ENCODE data around the gene ODC1. TPM values are rescaled to one million over a fixed set of nuclear protein-coding genes. Genes with fewer than 3 reads are reported as not detected.

ODC1 gene
- total and polyA plus RNA-seq, 2 of the 4 experiments (the other 2 are of a cell fraction): 117 to 204 TPM

DNA sequence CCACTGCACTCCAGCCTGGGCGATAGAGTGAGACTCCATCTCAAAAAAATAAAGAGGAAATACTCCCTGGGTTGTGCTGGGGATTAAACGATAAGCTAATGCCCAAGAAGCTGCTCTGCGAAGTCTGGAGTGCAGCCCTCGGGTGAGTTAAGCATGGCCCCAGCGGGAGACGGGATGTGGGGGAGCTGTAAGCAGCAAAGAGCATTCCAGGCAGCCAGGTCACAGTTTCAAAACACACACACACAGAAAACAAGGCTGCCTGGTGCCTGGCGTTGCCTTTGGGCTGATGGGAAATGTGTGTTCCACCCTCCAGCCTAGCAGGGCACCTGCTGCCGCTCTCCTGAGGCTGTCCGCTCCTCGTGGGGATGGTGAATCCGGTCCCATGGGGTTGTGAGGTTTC is 24.1 kb downstream of the ODC1 start:
- no peak overlapping the region for H3K4me2 ChIP-seq (ENCODE audit: low read depth, low read length)
- no TSS peak for BruUV-seq (replicated peaks)
- in situ Hi-C loops (cut with MboI; ENCODE audit: low sequenced_read_pairs): loop anchor here (10.0 kb wide), 1 partner anchor 619 kb away; no protein-coding TSS in a partner anchor

More for the DNA sequence above, 24.1 kb downstream of the ODC1 start:
- H2BK120ac ChIP-seq (ENCODE audit: low read depth, low read length): no peak overlapping the region
- H3K9ac ChIP-seq (ENCODE audit: low read depth, low read length): no peak overlapping the region
- no peak overlapping the region for H4K5ac ChIP-seq (ENCODE audit: low read depth, low read length)
- no peak overlapping the region for H2BK5ac ChIP-seq (ENCODE audit: low read depth, low read length, poor library complexity, severe bottlenecking)
- H3K9me1 ChIP-seq (ENCODE audit: insufficient read depth, low read length): no peaks in the 10 kb centered on the region
- H3K56ac ChIP-seq (ENCODE audit: extremely low read depth, insufficient read depth, low read length): no peak overlapping the region
- DNase-seq (peak; percentile 78), ATAC-seq (ENCODE audit: low read depth) (peak; percentile 62)
- intact Hi-C loops (cut with micrococcal nuclease): no loop called here
- no peak overlapping the region for H3K4me3 ChIP-seq (ENCODE audit: insufficient read depth, low read depth, low read length)
- 100% methylated on average over 4 of the region's 11 CpGs; no CpG with 5 or more reads in 1 of the 2 experiments for WGBS, 2 experiments (ENCODE audit: extremely low coverage in 2 of 2, insufficient read length in 1 of 2)
- no peak overlapping the region for H4K91ac ChIP-seq (ENCODE audit: insufficient read depth, low read depth, low read length)
- dilution Hi-C loops (cut with HindIII; ENCODE audit: low sequenced_read_pairs, unreplicated experiment): no loop called here
- H3K23ac ChIP-seq (ENCODE audit: low read depth, low read length): no peak overlapping the region
- H2AFZ ChIP-seq (replicated peaks; ENCODE audit: low read length, poor library complexity): peak overlapping the region; percentile 23
- peaks cover 7% of the 10 kb centered on the region; the same call in 1 of the 2 replicates for H3K4me1 ChIP-seq (ENCODE audit: control insufficient read depth, insufficient read depth, low read length)
- no peaks in the 10 kb centered on the region for H3K79me1 ChIP-seq (ENCODE audit: low read depth in 1 of 2, low read length in 2 of 2)
- TF ChIP-seq SMC3 (IDR thresholded peaks at IDR 0.05; ENCODE audit: low read depth, low read length) (no peak), MAZ (IDR thresholded peaks at IDR 0.05; ENCODE audit: borderline replicate concordance, low read depth, low read length) (0 out of 2 replicates have a peak, but pooled peaks have one; percentile 14)
- H4K20me1 ChIP-seq (ENCODE audit: insufficient read depth, low read length): peaks cover 4% of the 10 kb centered on the region; the same call in 1 of the 2 replicates
- no peak overlapping the region for H3K14ac ChIP-seq (replicated peaks; ENCODE audit: low read depth, low read length)
- H3K18ac ChIP-seq (ENCODE audit: low read depth, low read length): no peak overlapping the region
- H3K27me3 ChIP-seq (ENCODE audit: control insufficient read depth, insufficient read depth, low read length): no peaks in the 10 kb centered on the region
- no peak overlapping the region for H3K27ac ChIP-seq (ENCODE audit: insufficient read depth, low read length)
- no peak overlapping the region for H4K8ac ChIP-seq (ENCODE audit: low read depth in 2 of 2, low read length in 2 of 2)
- H3K36me3 ChIP-seq (ENCODE audit: control insufficient read depth, insufficient read depth, low read length): peaks cover 7% of the 10 kb centered on the region; the same call in 1 of the 2 replicates
- H3K4ac ChIP-seq (ENCODE audit: low read depth, low read length): no peak overlapping the region
- H2AK5ac ChIP-seq (ENCODE audit: low read depth, low read length): no peak overlapping the region
- H3K9me3 ChIP-seq (ENCODE audit: control insufficient read depth, insufficient read depth, low read length): no peaks in the 10 kb centered on the region
- CTCF ChIA-PET: interaction anchor here (1.1 to 1.2 kb wide), 2 partner anchors 11 to 15 kb away, joined by 3 to 4 read pairs; no protein-coding TSS in a partner anchor
- no peak overlapping the region for H2BK20ac ChIP-seq (ENCODE audit: low read depth, low read length)
- H2AK9ac ChIP-seq (replicated peaks; ENCODE audit: low read depth, low read length, poor library complexity): peak overlapping the region; percentile 80
- no peak overlapping the region for H2BK15ac ChIP-seq (ENCODE audit: low read depth, low read length)
- POLR2A ChIA-PET (ENCODE audit: unreplicated experiment): no interaction called here

Data from IMR-90 (cell line).